ENCODE results near the gene LSS. TPM values are rescaled to one million over a fixed set of nuclear protein-coding genes. Genes with fewer than 3 reads are reported as not detected.

LSS gene
- total and polyA plus RNA-seq, 4 donors = 27.6 to 194 (median 89.3) TPM

DNA sequence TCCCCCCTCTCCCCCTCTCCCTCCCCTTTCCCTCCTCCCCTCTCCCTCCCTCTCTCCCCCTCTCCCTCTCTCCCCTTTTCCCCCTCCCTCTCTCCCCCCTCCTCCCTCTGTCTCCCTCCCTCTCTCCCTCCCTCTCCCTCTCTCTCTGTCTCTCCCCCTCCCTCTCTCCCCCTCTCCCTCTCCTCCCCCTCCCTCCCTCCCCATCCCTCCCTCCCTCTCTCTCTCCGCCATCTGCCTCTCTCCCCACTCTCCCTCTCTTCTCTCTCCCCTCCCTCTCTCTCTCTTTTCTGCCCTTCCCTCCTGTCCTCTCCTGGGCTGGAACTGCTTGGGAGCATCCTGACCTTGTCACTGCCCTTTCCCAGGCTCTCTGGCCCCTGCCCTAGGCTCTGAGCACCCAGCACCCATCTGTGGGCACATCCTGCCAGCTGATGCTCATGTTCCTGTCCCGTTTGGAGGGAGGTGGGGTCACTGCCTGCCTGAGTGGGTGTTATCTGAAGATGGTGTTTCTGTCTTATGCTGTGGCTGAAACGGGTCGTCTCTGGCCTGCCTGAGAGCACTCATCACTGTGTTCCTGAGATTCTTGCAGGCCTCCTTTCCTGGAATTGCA, 84.0 kb downstream of the LSS start:
- TF ChIP-seq YY1 (IDR thresholded peaks at IDR 0.05) (no peak), RAD21 (IDR thresholded peaks at IDR 0.05) (no peak), SP1 (IDR thresholded peaks at IDR 0.05) (no peak), FOXA1 (IDR thresholded peaks at IDR 0.05) (no peak), NR2F2 (IDR thresholded peaks at IDR 0.05) (no peak), TAF1 (conservative IDR thresholded peaks at IDR 0.05) (no peak), REST (IDR thresholded peaks at IDR 0.05) (no peak), HNF4A (conservative IDR thresholded peaks at IDR 0.05) (no peak), JUND (IDR thresholded peaks at IDR 0.05) (no peak)
- TF ChIP-seq, protein P1, sequence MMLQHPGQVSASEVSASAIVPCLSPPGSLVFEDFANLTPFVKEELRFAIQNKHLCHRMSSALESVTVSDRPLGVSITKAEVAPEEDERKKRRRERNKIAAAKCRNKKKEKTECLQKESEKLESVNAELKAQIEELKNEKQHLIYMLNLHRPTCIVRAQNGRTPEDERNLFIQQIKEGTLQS (IDR thresholded peaks at IDR 0.05) = no peak
- 43% methylated on average over 4 of the region's 4 CpGs for WGBS
- no peak overlapping the region for H3K27ac ChIP-seq (ENCODE audit: low read depth in 1 of 2, low read length in 2 of 2)

GRCh38 chr21:46142582-46143473, 85.7 kb downstream of the LSS start:
- DNase-seq (ENCODE audit: low spot score) = no peak
- H3K27ac ChIP-seq (ENCODE audit: low read depth in 1 of 2, low read length in 2 of 2) = no peak overlapping the region
- peaks cover 0 to 5% (median 1%) of the 10 kb centered on the region in 4 donors for H3K4me1 ChIP-seq (ENCODE audit: control insufficient read depth in 4 of 4, insufficient read depth in 4 of 4, low read length in 3 of 4)

More for the DNA sequence above, 84.0 kb downstream of the LSS start:
- Histone ChIP-seq H3K4me1 (ENCODE audit: control insufficient read depth in 4 of 4, insufficient read depth in 4 of 4, low read length in 3 of 4) (peaks cover 0 to 5% (median 1%) of the 10 kb centered on the region in 4 donors), H3K27me3 (ENCODE audit: control insufficient read depth in 4 of 4, insufficient read depth in 4 of 4, low read length in 3 of 4) (no peaks in the 10 kb centered on the region), H3K9ac (ENCODE audit: low read depth in 1 of 2, low read length in 2 of 2) (no peak overlapping the region), H3K9me3 (ENCODE audit: control insufficient read depth in 4 of 4, low read length in 3 of 4) (peaks cover 0 to 3% (median 0%) of the 10 kb centered on the region in 4 donors), H3K36me3 (ENCODE audit: control insufficient read depth in 4 of 4, insufficient read depth in 3 of 4, low read depth in 1 of 4, low read length in 3 of 4) (peaks cover 18 to 63% (median 41%) of the 10 kb centered on the region in 4 donors), H3K4me3 (ENCODE audit: low read depth in 1 of 3, low read length in 3 of 3) (no peak overlapping the region)
- DNase-seq (ENCODE audit: low spot score) = no peak

More at GRCh38 chr21:46142582-46143473, 85.7 kb downstream of the LSS start:
- H3K36me3 ChIP-seq (ENCODE audit: control insufficient read depth in 4 of 4, insufficient read depth in 3 of 4, low read depth in 1 of 4, low read length in 3 of 4) = peaks cover 20 to 53% (median 27%) of the 10 kb centered on the region in 4 donors
- H3K9ac ChIP-seq (ENCODE audit: low read depth in 1 of 2, low read length in 2 of 2) = no peak overlapping the region
- H3K9me3 ChIP-seq (ENCODE audit: control insufficient read depth in 4 of 4, low read length in 3 of 4) = peaks cover 0 to 3% (median 0%) of the 10 kb centered on the region in 4 donors
- no peak overlapping the region for H3K4me3 ChIP-seq (ENCODE audit: low read depth in 1 of 3, low read length in 3 of 3)
- no peaks in the 10 kb centered on the region for H3K27me3 ChIP-seq (ENCODE audit: control insufficient read depth in 4 of 4, insufficient read depth in 4 of 4, low read length in 3 of 4)
- WGBS = 92% methylated on average over 21 of the region's 21 CpGs
- TF ChIP-seq YY1 (IDR thresholded peaks at IDR 0.05) = no peak
- TF ChIP-seq JUND (IDR thresholded peaks at IDR 0.05) = no peak
- TF ChIP-seq SP1 (IDR thresholded peaks at IDR 0.05) = no peak
- no peak for TF ChIP-seq HNF4G (IDR thresholded peaks at IDR 0.05)
- no peak for TF ChIP-seq GABPA (IDR thresholded peaks at IDR 0.05 in 1 of 2, conservative IDR thresholded peaks at IDR 0.05 in 1 of 2)
- TF ChIP-seq FOXA2 (IDR thresholded peaks at IDR 0.05) = no peak
- no peak for TF ChIP-seq REST (IDR thresholded peaks at IDR 0.05)
- no peak for TF ChIP-seq EGR1 (IDR thresholded peaks at IDR 0.05; ENCODE audit: low read depth in 2 of 2)
- TF ChIP-seq FOXA1 (IDR thresholded peaks at IDR 0.05) = no peak
- TF ChIP-seq CTCF (IDR thresholded peaks at IDR 0.05; ENCODE audit: low read depth, low read length, missing input control) = no peak
- no peak for TF ChIP-seq RAD21 (IDR thresholded peaks at IDR 0.05)
- no peak for TF ChIP-seq ZBTB33 (IDR thresholded peaks at IDR 0.05)
- no peak for TF ChIP-seq RXRA (IDR thresholded peaks at IDR 0.05)
- no peak for TF ChIP-seq HNF4A (conservative IDR thresholded peaks at IDR 0.05)
- TF ChIP-seq NR2F2 (IDR thresholded peaks at IDR 0.05) = no peak
- TF ChIP-seq, protein P2, sequence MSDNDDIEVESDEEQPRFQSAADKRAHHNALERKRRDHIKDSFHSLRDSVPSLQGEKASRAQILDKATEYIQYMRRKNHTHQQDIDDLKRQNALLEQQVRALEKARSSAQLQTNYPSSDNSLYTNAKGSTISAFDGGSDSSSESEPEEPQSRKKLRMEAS (IDR thresholded peaks at IDR 0.05) = no peak
